Hindlimb muscle (tissue), 1 donor: ENCODE data around the gene SYNM. TPM values are rescaled to one million over a fixed set of nuclear protein-coding genes. Genes with fewer than 3 reads are reported as not detected.

Source experiments
- DNase-seq: peaks from one replicate; pipeline ENCODE4 v3.0.0-alpha.2; 2013
- polyA plus RNA-seq: library from polyadenylated mRNA; unstranded; fragments of 120-200 nt; gene quantifications from one replicate; pipeline ENCODE4 v1.2.1, GENCODE V29; 2013; ENCODE audit not compliant: insufficient read length

The SYNM gene
- polyA plus RNA-seq, 1 donor = 79.5 TPM

DNA sequence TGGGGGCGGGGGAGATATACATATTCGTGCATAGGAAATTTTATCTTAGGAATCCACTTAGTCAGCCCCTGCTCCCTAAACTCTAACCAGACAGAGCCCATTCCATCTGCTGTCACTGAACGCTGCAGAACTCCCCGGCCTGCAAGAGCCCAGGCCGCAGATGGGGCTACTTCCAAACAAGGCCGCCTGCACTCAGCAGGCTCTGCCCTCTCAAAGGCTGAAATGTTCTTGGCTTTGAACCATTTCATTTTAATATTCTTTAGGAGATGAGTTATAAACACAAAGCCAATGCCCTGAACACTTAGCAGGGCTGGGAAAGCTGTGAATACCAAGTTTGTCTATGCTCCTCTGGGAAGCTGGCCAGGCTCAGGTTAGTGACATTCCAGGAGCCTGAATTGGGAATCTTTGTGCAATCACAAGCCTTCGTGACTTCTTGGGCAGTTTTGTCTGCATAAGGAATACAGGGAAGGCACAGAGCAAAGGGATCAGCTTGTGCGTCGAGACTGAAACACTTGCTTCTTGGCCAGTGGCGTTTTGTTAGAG lies 65.0 kb downstream of the SYNM start:
- DNase-seq = no peak

DNA sequence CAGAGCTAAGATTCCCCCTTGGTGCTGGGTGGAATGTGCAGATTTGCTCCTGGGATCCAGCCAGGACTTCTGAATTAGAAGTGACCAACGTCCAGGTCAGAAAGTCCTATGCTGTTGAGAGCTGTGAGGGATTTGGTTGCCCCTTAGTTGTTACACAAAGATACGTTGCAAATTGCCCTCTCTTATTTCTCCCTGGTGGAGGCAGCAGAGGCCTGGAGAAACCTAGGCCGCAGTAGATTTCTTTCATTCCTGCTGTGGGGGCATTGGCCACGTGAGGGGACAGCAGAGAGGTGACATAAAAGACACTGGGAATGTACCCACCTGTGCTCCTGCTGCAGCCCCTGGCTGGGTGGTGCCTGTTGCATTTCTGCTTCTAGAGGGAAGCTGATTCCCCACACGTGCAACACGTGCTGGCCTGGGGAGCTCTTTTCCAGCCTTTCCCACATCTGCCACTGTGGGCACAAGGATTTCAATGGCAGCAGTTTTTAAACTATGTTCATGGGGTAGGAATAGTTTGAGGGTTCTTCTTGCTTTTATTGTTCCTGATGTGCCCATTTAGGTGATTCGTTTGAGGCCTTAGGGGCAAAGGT lies 65.7 kb downstream of the SYNM start:
- DNase-seq = no peak

DNA sequence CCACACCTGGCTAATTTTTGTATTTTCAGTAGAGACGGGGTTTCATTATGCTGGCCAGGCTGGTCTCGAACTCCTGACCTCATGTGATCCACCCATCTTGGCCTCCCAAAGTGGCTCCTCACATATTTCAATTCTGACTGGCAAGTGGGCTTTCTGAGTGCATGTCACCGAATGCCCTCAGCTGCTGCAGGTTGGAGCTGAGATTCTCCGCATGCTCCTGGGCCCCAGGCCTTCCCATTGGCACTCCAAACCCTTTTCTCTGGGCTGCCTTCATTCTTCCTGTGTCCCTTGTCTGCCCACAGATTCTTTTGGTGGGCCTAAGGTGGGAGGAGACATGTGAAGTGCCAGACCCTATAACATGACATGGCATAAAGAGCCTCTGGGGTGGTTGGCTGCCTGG lies 67.3 kb downstream of the SYNM start:
- no peak for DNase-seq

DNA sequence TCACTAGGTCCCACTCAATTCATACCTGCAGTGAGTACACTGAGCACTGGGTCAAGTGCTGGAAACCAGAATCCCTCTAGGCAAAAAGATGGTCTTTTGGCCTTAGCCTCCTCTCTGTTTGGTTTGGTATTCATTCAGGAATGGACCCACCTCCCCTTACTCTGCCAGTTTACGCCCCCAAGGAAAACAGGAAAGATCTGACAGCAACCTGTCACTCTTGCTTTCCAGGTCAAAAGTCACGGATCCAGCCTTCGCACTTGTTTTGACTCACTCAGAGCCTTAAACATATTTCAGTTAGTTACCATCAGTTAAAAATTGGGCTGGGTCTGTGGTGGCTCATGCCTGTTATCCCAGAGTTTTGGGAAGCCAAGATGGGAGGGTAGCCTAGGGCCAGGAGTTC lies 68.1 kb downstream of the SYNM start:
- DNase-seq = no peak

DNA sequence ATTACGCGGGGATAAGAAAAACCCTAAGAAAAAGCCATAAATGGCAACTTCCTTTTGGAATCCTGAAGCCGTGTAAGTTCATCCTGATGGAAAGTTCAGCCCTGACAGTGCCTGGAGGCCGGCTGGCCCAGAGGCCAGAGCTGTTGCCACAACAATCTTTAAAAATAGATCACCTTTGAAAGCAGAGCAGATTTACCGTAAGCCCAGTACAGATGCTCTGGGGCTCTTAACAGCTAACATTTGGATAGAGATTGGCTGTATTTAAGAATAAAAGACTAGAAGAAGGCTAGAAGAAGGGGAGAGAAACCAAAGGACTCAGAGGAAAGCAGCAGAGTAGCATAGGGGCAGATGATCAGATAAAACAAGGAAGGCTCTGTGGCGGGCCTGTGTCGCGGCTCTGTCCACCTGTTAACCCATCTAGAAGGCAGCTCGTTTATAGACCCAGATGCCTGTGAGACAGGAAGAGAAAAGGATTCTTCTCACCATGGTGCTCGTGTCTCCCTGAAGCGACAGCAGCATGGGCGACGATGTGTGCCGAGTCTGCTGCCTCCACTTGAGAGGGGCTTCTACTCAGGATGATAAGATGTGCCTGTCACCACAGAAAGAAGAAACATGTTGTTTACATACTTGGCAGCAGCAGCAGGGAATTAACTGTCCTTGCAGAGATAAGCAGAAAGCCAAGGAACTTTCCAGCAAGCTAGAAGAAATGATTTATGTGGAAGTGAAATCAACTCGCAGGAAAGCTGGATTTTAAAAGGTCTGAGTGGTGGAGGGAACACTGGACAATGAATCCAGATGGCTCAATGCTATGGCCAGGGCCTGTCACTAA lies 69.9 kb downstream of the SYNM start:
- DNase-seq = no peak

DNA sequence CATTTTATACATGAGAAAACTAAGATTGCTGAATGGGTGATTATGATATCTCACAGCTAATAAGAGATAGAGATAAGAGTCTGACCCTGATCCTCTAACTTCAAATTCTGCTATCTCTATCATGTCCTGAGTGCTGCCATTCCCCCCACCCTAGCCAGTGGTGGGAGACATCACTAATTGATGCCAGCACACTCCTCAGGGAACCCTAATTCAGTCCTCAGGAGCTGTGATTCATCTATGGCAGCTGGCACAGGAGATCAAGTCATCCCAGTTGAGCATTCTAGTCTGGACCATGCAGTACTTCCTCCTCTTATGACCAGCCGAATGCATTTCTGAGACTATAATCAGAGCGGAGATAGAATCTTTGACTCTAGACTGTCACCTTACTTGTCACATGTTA lies 71.9 kb downstream of the SYNM start:
- DNase-seq = no peak

DNA sequence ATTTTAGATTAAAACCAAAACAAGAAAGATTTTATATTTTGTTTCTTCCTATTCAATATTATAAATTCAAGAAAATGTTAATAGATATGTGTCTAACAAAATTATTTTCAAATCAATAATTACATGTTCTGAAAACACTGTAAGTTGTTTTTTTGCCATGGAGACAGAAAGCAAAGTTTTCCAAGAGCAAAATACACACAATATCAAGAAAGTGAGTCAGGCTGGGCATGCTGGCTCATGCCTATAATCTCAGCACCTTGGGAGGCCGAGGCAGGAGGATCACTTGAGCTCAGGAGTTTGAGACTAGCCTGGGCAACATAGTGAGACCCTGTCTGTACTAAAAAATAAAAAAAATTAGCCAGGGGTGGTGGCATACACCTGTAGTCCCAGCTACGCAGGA lies 72.8 kb downstream of the SYNM start:
- no peak for DNase-seq

DNA sequence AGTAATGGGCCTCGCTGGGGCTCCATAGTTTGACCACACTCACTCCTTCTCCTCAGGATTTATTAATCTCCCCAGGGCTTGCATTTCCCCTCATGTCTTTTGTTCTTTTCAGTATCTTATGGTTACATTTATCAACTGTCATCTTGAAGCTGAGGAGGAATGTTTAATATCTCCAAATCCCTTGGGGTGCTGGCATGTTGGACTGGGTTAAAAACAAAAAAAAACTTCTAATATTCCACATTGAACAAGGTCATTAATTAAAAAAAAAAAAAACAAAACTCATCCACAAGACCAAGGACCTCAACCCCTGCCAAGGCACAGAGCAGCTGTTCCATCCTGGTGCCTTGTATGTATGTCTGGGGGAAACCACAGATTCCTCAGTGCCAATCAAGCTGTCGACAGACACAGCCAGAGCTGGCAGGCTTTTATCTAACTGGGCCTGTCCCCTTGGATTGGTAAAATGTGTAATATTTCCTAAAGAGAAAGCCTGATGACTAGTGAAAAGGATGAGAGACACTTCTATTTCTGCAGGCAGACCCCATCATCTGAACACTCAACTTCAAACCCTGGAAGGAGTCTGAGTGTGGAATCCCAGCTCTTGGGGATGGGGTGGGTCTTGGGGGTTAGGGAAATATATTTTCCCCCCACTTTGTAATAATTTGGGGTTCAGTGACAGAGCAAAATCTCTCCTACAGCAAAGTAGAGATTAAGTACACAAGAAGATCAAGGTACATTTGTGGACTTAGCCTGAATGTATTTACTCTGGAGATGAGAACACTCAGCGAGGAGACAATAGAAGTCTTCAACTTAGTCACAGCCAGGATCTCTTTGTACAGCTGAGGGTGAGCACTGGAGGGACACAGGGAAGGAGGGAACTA lies 75.4 kb downstream of the SYNM start:
- DNase-seq = no peak

DNA sequence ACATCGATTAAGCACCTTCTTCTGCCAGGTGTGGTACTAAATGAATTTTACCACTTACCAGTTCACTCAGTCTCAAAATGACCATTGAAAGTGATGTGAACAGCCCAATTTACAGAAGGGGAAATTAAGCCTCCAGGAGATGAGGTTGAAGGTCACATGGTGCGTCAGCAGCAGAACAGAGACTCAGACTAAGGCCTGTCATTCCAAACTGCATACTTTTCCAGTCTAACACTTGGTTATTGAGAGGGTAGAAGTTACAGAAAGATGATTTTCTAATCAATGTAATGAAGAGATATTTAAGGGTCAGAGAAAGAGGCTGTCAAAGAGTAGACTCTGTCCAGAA lies 76.1 kb downstream of the SYNM start:
- no peak for DNase-seq

DNA sequence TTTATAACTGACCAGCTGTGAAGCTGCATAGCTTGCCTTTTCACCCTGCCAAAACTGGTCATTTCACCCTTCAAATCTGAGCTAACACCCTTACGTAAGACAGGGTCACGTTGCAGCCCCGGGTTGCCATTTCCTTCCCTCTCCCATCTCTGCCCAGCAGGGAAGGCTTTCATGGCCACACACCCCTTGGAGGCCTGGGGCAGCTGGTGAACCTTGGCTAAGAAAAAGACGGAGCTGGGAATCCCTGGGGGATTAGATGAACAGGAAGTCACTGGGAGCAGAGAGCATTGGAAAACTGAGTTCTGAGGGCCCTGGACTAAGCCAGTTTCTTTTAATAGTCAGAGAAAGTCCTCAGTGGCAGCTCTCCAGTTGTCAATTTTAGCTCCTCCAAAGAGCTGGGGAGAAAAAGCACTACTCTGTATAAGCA lies 76.7 kb downstream of the SYNM start:
- peak; percentile 29 for DNase-seq

DNA sequence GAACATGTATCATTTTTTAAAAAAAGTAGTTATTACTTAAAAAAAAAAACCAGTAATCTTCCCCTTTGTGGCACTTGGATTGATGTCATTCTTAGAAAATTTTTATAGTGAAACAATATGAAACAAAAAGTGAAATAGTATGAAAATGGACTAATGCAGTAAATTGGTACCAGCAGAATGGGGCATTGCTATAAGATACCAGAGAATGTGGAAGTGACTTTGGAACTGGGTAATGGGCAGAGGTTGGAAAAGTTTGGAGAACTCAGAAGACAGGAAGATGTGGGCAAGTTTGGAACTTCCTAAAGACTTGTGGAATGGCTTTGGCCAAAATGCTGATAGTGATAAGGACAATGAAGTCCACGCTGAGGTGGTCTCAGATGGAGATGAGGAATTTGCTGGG lies 77.9 kb downstream of the SYNM start:
- no peak for DNase-seq

Other genes starting within 250 kb of the SYNM start
- gene PGPEP1L, start 97.3 kb upstream of the SYNM start, polyA plus RNA-seq = 3.7 TPM
- 19.3 TPM for gene TTC23, start 144.5 kb downstream of the SYNM start, polyA plus RNA-seq
- 19.6 TPM for gene LRRC28, start 146.4 kb downstream of the SYNM start, polyA plus RNA-seq